Bronchial epithelial cell (primary cell): ENCODE results near the gene LHFPL4. TPM values are rescaled to one million over a fixed set of nuclear protein-coding genes. Genes with fewer than 3 reads are reported as not detected.
"Not testable (repeated sequence)": the region's sequence is repeated elsewhere in the genome, so short reads cannot be mapped to it uniquely, and the experiment has no call there.

Experiments used
- DNase-seq: peaks from one replicate; pipeline ENCODE4 v3.0.0-alpha.2; 2010; ENCODE audit warnings: low read depth
- FAIRE-seq: peaks from 2 replicates; lab custom pipeline; 2011; peaks lifted over from hg19 to GRCh38; lab: Jason Lieb, UNC
- H3K27me3 ChIP-seq: 2 replicates; pipeline ENCODE4 v1.5.1; 2011; ENCODE audit warnings: low read length; ENCODE audit not compliant: control insufficient read depth, insufficient read depth
- H3K36me3 ChIP-seq: 2 replicates; pipeline ENCODE4 v1.5.1; 2011; ENCODE audit warnings: low read length; ENCODE audit not compliant: control insufficient read depth, insufficient read depth
- H3K4me3 ChIP-seq: 2 replicates; pipeline ENCODE4 v1.5.1; 2011; ENCODE audit warnings: mild to moderate bottlenecking, low read depth, low read length, control low read depth
- CTCF ChIP-seq: IDR thresholded peaks from 2 replicates; pipeline ENCODE4 v1.5.1; 2011; ENCODE audit warnings: mild to moderate bottlenecking, moderate library complexity, low read length, control low read depth, inconsistent platforms; ENCODE audit not compliant: insufficient read depth, severe bottlenecking
- total RNA-seq: library from RNA; depleted of rRNA; stranded (reverse); fragments of >200 nt; gene quantifications from 2 replicates; pipeline ENCODE4 v1.2.1, GENCODE V29; 2014

LHFPL4 gene
- total RNA-seq, 1 donor from 2014 or later, result not detected

DNA sequence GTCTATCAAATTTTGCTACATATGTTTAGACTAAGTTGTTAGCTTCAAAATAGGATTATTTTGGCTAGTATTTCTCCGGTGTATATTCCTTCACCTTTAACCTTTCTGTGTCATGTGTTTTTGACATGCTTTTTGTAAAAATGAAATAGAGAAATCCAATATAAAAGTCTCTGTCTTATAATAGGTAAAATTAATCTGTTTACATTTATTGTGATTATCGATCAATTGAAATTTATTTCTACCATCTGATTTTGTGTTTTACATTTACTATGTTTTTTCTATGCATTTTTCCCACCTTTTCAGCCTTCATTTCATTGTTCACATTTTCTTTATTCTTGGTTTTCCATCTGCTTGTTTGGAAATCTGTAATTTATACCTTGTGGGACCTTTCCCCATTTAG lies 11.7 kb upstream of the LHFPL4 start:
- Histone ChIP-seq H3K36me3 (no peaks in the 10 kb centered on the region), H3K27me3 (no peaks in the 10 kb centered on the region)

GRCh38 chr3:9563851-9564250 lies 10.2 kb upstream of the LHFPL4 start:
- peak; percentile 78 for DNase-seq
- H3K36me3 ChIP-seq, result no peaks in the 10 kb centered on the region
- no peak for FAIRE-seq
- no peak for TF ChIP-seq CTCF
- no peak overlapping the region for H3K4me3 ChIP-seq
- no peaks in the 10 kb centered on the region for H3K27me3 ChIP-seq

More for the DNA sequence above, 11.7 kb upstream of the LHFPL4 start:
- no peak for FAIRE-seq
- no peak overlapping the region for H3K4me3 ChIP-seq
- no peak for TF ChIP-seq CTCF
- no peak for DNase-seq

DNA sequence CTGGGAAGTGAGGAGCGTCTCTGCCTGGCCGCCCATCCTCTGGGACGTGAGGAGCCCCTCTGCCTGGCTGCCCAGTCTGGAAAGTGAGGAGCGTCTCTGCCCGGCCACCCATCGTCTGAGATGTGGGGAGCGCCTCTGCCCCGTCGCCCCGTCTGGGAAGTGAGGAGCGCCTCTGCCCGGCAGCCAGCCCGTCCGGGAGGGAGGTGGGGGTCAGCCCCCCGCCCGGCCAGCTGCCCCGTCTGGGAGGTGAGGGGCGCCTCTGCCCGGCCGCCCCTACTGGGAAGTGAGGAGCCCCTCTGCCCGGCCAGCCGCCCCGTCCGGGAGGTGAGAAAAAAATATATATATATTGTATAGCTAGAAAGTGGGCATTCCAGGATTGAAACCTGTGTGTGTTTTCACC lies 6.4 kb upstream of the LHFPL4 start:
- FAIRE-seq, DNase-seq, H3K27me3 ChIP-seq, H3K4me3 ChIP-seq, H3K36me3 ChIP-seq: not testable (repeated sequence)

- no peak for FAIRE-seq
- Histone ChIP-seq H3K4me3 (no peak overlapping the region), H3K36me3 (no peaks in the 10 kb centered on the region), H3K27me3 (peaks cover 5% of the 10 kb centered on the region)
- TF ChIP-seq CTCF, result no peak
- DNase-seq, result no peak
Measured at GRCh38 chr3:9553948-9554513, 409 bp upstream of the LHFPL4 start.

DNA sequence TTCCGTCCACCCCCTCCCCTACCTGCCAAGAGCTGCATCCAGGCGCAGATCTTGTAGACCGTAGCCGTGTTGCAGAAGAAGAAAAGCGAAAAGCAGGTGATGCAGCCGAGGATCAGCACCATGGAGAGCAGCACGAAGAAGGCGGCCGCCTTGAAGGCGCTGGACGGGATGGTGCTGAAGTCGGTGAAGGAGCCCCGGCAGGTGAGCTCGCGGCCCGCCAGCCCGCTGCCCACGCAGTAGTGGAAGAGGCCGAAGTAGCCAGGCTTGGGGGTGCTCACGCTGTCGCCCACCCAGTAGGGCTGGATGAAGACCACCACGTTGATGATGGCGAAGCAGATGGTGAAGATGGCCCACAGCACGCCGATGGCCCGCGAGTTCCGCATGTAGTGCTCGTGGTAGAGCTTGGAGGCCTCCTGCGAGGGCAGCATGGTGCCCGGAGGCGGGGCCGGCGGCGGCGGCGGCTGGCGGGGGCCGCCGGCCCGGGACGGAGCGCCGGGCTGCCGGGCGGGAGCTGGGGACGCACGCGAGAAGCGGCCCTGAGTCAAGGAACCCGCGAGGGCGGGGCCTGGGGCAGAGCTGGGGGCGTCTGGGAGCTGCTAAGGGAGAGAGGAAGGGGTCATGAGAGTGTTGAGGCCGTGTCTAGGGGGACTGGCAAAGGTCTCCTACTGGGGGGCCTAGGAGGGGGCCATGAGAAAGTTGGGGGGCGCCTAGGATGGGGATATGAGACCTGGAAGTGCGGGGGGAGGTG lies 1.2 kb downstream of the LHFPL4 start:
- TF ChIP-seq CTCF, result no peak
- Histone ChIP-seq H3K36me3 (no peaks in the 10 kb centered on the region), H3K27me3 (peaks cover 5% of the 10 kb centered on the region), H3K4me3 (no peak overlapping the region)
- DNase-seq (peak; percentile 45), FAIRE-seq (no peak)

- no peak for FAIRE-seq
- Histone ChIP-seq H3K4me3 (no peak overlapping the region), H3K36me3 (no peaks in the 10 kb centered on the region), H3K27me3 (peaks cover 5% of the 10 kb centered on the region)
- TF ChIP-seq CTCF, result no peak
- no peak for DNase-seq
Measured at GRCh38 chr3:9550999-9551398, 2.6 kb downstream of the LHFPL4 start.
